Measurements from ENCODE around the gene ST6GALNAC4.

- TF ChIP-seq CTCF (conservative IDR thresholded peaks at IDR 0.05) (no peak), ZFX (IDR thresholded peaks at IDR 0.05) (no peak)
Observed at GRCh38 chr9:127887792-127888191, 29.0 kb downstream of the ST6GALNAC4 start.
